GM21717 (cell line): Measurements from ENCODE around the gene TCP1.
"Not testable (repeated sequence)": the region's sequence is repeated elsewhere in the genome, so short reads cannot be mapped to it uniquely, and the experiment has no call there.

Experiments
- ATAC-seq: cut with Tn5 transposase; IDR thresholded peaks from one replicate; pipeline ENCODE4 v1.9.1; 2021; ENCODE audit warnings: mild to moderate bottlenecking, moderate library complexity; ENCODE audit not compliant: unreplicated experiment

TCP1 gene

GRCh38 chr6:159789377-159790148 is at the start of gene TCP1:
TCP1 (minus strand) TSS chr6:159789602; CDS start chr6:159789468, 134 bp downstream.
- ATAC-seq: peak; percentile 77

- no peak for ATAC-seq
Observed at GRCh38 chr6:159838020-159838744, 48.8 kb upstream of the TCP1 start.

- ATAC-seq: no peak
Observed at GRCh38 chr6:159837511-159837910, 48.1 kb upstream of the TCP1 start.

- ATAC-seq: no peak
Observed at GRCh38 chr6:159836718-159837490, 47.5 kb upstream of the TCP1 start.

- ATAC-seq: no peak
Observed at GRCh38 chr6:159833997-159834603, 44.7 kb upstream of the TCP1 start.

- no peak for ATAC-seq
Observed at GRCh38 chr6:159833556-159833955, 44.2 kb upstream of the TCP1 start.

GRCh38 chr6:159832946-159833345 is 43.5 kb upstream of the TCP1 start:
- no peak for ATAC-seq

- no peak for ATAC-seq
Observed at GRCh38 chr6:159831373-159831679, 41.9 kb upstream of the TCP1 start.

- ATAC-seq: no peak
Observed at GRCh38 chr6:159830501-159831372, 41.3 kb upstream of the TCP1 start.

GRCh38 chr6:159829526-159829925 is 40.1 kb upstream of the TCP1 start:
- ATAC-seq: no peak

- no peak for ATAC-seq
Observed at GRCh38 chr6:159828074-159828473, 38.7 kb upstream of the TCP1 start.

GRCh38 chr6:159826968-159827647 is 37.7 kb upstream of the TCP1 start:
- ATAC-seq: no peak

- ATAC-seq: no peak
Observed at GRCh38 chr6:159826004-159826403, 36.6 kb upstream of the TCP1 start.

- not testable (repeated sequence) for ATAC-seq
Observed at GRCh38 chr6:159824690-159825089, 35.3 kb upstream of the TCP1 start.

- ATAC-seq: no peak
Observed at GRCh38 chr6:159823953-159824352, 34.6 kb upstream of the TCP1 start.

- ATAC-seq: no peak
Observed at GRCh38 chr6:159821726-159822125, 32.3 kb upstream of the TCP1 start.

- ATAC-seq: no peak
Observed at GRCh38 chr6:159821122-159821521, 31.7 kb upstream of the TCP1 start.

- no peak for ATAC-seq
Observed at GRCh38 chr6:159819932-159820640, 30.7 kb upstream of the TCP1 start.

- no peak for ATAC-seq
Observed at GRCh38 chr6:159819098-159819497, 29.7 kb upstream of the TCP1 start.
